ENCODE results near the gene SNX8. TPM values are rescaled to one million over a fixed set of nuclear protein-coding genes. Genes with fewer than 3 reads are reported as not detected.

SNX8 gene
- total RNA-seq, 2 donors from 2014 or later: 53.0 to 53.2 TPM

GRCh38 chr7:2224934-2225333 lies 89.3 kb downstream of the SNX8 start:
- Mint-ChIP-seq H3K4me1 (peaks cover 5% of the 10 kb centered on the region), H3K27me3 (ENCODE audit: insufficient read depth) (no peaks in the 10 kb centered on the region), H3K27ac (no peak overlapping the region), H3K9me3 (no peaks in the 10 kb centered on the region), H3K36me3 (ENCODE audit: low read depth) (peaks cover 64% of the 10 kb centered on the region), H3K4me3 (no peak overlapping the region)
- Histone ChIP-seq H3K27ac (ENCODE audit: low read depth, low read length) (no peak overlapping the region), H3K27me3 (ENCODE audit: control insufficient read depth, insufficient read depth, low read length, poor library complexity, severe bottlenecking) (no peaks in the 10 kb centered on the region), H3K9ac (ENCODE audit: extremely low read depth, low read length, poor library complexity, severe bottlenecking) (no peak overlapping the region), H3K4me1 (ENCODE audit: control insufficient read depth, insufficient read depth, low read length) (no peaks in the 10 kb centered on the region), H3K9me3 (ENCODE audit: control insufficient read depth, low read length) (no peaks in the 10 kb centered on the region), H3K4me3 (ENCODE audit: low read length) (no peak overlapping the region), H3K36me3 (ENCODE audit: control insufficient read depth, insufficient read depth, low read length) (peaks cover 72% of the 10 kb centered on the region)
- no peak for DNase-seq
- WGBS, 2 experiments (ENCODE audit: insufficient coverage in 1 of 2, insufficient read length in 1 of 2): 94% methylated on average over 4 of the region's 4 CpGs
- TF ChIP-seq CTCF (conservative IDR thresholded peaks at IDR 0.05): no peak

GRCh38 chr7:2224491-2224928 lies 89.7 kb downstream of the SNX8 start:
- H3K27me3 ChIP-seq (ENCODE audit: control insufficient read depth, insufficient read depth, low read length, poor library complexity, severe bottlenecking): no peaks in the 10 kb centered on the region
- Mint-ChIP-seq H3K9me3 (no peaks in the 10 kb centered on the region), H3K4me1 (peaks cover 5% of the 10 kb centered on the region), H3K27me3 (ENCODE audit: insufficient read depth) (no peaks in the 10 kb centered on the region), H3K36me3 (ENCODE audit: low read depth) (peaks cover 60% of the 10 kb centered on the region), H3K4me3 (no peak overlapping the region), H3K27ac (peak overlapping the region; percentile 66)
- no peak overlapping the region for H3K27ac ChIP-seq (ENCODE audit: low read depth, low read length)
- H3K9ac ChIP-seq (ENCODE audit: extremely low read depth, low read length, poor library complexity, severe bottlenecking): no peak overlapping the region
- no peaks in the 10 kb centered on the region for H3K4me1 ChIP-seq (ENCODE audit: control insufficient read depth, insufficient read depth, low read length)
- 96 to 98% methylated on average over 8 to 13 of the region's 13 CpGs for WGBS, 2 experiments (ENCODE audit: insufficient coverage in 1 of 2, insufficient read length in 1 of 2)
- peaks cover 67% of the 10 kb centered on the region for H3K36me3 ChIP-seq (ENCODE audit: control insufficient read depth, insufficient read depth, low read length)
- no peak for TF ChIP-seq CTCF (conservative IDR thresholded peaks at IDR 0.05)
- DNase-seq: no peak
- no peak overlapping the region for H3K4me3 ChIP-seq (ENCODE audit: low read length)
- H3K9me3 ChIP-seq (ENCODE audit: control insufficient read depth, low read length): no peaks in the 10 kb centered on the region

GRCh38 chr7:2223321-2223720 lies 90.9 kb downstream of the SNX8 start:
- DNase-seq: no peak
- no peaks in the 10 kb centered on the region for H3K9me3 ChIP-seq (ENCODE audit: control insufficient read depth, low read length)
- H3K27me3 ChIP-seq (ENCODE audit: control insufficient read depth, insufficient read depth, low read length, poor library complexity, severe bottlenecking): no peaks in the 10 kb centered on the region
- H3K27ac ChIP-seq (ENCODE audit: low read depth, low read length): no peak overlapping the region
- no peak overlapping the region for H3K9ac ChIP-seq (ENCODE audit: extremely low read depth, low read length, poor library complexity, severe bottlenecking)
- Mint-ChIP-seq H3K27me3 (ENCODE audit: insufficient read depth) (no peaks in the 10 kb centered on the region), H3K4me3 (no peak overlapping the region), H3K27ac (no peak overlapping the region), H3K36me3 (ENCODE audit: low read depth) (peaks cover 63% of the 10 kb centered on the region), H3K9me3 (no peaks in the 10 kb centered on the region), H3K4me1 (peaks cover 5% of the 10 kb centered on the region)
- no peak for TF ChIP-seq CTCF (conservative IDR thresholded peaks at IDR 0.05)
- peaks cover 60% of the 10 kb centered on the region for H3K36me3 ChIP-seq (ENCODE audit: control insufficient read depth, insufficient read depth, low read length)
- H3K4me1 ChIP-seq (ENCODE audit: control insufficient read depth, insufficient read depth, low read length): no peaks in the 10 kb centered on the region
- no peak overlapping the region for H3K4me3 ChIP-seq (ENCODE audit: low read length)
- WGBS, 2 experiments (ENCODE audit: insufficient coverage in 1 of 2, insufficient read length in 1 of 2): 94 to 96% methylated on average over 12 to 17 of the region's 17 CpGs

Data from endodermal cell (in vitro differentiated cells).